AG09319 (cell line): ENCODE results near the gene TIAM2.
"Not testable (repeated sequence)": the region's sequence is repeated elsewhere in the genome, so short reads cannot be mapped to it uniquely, and the experiment has no call there.

ENCODE experiments used
- DNase-seq: peaks from one replicate; pipeline ENCODE4 v3.0.0-alpha.2; 2010; ENCODE audit warnings: low read depth; ENCODE audit errors: extremely low read depth
- TF ChIP-seq, protein P1 (sequence below): IDR thresholded peaks from 2 replicates; pipeline ENCODE4 v1.5.1; 2011; ENCODE audit warnings: low read depth, mild to moderate bottlenecking, inconsistent platforms, low read length, moderate library complexity

TIAM2 gene

DNA sequence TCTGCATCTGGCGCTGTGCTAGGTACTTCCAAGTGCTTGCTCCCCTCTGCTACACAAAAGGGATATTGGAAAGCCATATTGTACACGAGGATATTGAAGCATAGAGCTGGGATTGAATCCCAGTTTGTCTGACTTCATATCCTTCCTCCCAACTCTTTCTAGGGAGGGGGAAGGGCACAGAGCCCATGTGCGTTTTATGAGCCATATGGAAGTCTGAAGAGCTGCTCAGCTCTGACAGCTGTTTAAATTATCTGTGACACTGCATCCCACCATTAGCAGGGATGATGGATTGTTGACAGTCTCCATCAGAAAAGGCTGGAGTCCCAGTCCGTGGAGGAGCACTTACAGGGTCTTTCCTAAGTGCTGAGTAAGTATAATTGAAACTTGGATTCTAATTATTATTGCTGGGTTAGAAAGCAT, 18.4 kb downstream of the TIAM2 start:
- no peak for DNase-seq
- TF ChIP-seq, protein P1, sequence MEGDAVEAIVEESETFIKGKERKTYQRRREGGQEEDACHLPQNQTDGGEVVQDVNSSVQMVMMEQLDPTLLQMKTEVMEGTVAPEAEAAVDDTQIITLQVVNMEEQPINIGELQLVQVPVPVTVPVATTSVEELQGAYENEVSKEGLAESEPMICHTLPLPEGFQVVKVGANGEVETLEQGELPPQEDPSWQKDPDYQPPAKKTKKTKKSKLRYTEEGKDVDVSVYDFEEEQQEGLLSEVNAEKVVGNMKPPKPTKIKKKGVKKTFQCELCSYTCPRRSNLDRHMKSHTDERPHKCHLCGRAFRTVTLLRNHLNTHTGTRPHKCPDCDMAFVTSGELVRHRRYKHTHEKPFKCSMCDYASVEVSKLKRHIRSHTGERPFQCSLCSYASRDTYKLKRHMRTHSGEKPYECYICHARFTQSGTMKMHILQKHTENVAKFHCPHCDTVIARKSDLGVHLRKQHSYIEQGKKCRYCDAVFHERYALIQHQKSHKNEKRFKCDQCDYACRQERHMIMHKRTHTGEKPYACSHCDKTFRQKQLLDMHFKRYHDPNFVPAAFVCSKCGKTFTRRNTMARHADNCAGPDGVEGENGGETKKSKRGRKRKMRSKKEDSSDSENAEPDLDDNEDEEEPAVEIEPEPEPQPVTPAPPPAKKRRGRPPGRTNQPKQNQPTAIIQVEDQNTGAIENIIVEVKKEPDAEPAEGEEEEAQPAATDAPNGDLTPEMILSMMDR: no peak

DNA sequence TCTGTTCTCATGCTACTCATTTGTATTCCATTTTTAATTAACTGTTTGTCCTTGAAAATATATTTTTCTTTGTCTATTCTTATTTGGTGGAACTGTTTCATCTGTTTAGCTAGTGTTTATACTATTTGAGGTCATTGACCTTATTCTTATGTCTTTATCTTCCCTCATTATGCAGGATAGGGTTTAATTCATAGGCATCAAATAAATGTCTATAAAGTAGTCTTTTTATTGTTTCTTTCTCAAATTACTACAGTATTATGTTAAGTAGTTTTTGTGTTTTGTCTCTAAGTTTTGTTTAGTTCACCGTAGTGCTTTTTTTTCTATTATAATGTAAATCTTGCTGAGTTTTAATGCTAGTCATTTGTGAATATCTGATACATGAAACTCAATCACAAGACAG, 19.0 kb downstream of the TIAM2 start:
- TF ChIP-seq, protein P1: no peak
- DNase-seq: no peak

DNA sequence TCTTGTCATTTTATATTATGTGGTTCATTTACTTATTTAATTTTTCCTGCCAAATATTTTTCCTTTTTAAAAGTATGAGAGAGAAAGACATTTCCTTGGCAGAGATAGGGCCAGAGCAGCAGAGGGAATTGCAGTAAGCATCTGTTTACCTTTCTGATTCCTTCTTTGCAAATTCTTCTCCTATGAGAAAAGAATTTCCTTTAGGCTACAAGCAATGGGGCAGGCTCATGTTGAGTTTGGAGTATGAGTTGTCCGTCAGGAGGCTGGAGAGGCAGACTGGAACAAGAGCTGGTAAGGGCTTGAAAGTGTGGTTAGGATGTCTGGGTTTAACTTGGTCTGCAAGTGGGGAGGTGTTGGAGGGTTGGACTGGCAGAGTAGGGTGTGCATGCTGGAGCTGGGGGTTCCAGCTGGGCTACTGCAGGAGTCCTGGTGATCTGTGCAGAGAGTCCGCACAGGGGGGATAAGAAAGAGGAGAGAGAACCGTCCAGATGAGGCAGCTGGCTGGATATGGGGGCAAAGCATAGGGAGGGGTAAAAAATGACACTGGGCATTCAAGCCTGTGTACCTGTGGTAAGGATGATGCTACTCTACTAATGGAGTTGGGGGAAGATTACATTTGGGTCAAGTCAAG, 19.7 kb downstream of the TIAM2 start:
- DNase-seq: peak; percentile 75

DNA sequence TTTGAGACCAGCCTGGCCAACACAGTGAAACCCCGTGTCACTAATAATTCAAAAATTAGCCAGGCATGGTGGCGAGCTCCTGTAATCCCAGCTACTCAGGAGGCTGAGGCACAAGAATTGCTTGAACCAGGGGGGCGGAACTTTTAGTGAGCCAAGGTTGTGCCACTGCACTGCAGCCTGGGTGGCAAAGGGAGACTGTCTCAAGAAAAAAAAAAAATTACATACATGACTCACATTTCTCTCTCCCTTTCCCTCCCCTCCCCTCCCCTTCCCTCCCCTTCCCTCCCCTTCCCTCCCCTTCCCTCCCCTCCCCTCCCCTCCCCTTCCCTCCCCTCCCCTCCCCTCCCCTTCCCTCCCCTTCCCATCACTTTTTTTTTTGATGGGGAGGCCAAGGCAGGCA, 23.3 kb downstream of the TIAM2 start:
- DNase-seq: not testable (repeated sequence)

More for the DNA sequence above, 19.7 kb downstream of the TIAM2 start:
- TF ChIP-seq, protein P1: no peak

DNA sequence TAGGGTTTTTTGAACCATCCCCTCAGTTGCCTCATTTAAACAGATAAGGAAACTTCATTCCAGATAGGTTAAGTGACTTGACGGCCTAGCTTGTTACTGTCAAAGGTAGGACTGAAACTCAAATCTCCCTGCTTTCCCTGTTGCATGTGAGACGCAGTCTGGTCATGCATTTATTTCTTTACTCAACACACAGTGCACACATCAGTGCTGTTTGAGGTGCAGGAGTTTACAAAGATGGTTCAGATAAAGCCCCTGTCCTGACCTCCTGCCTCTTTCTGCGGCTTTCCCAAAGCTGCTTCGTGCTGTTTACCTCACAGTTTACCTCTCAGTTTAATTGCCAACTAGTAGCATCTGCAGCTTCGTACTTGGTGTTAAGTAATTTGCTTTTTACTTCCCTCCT, 26.6 kb downstream of the TIAM2 start:
- TF ChIP-seq, protein P1: no peak
- DNase-seq: no peak

DNA sequence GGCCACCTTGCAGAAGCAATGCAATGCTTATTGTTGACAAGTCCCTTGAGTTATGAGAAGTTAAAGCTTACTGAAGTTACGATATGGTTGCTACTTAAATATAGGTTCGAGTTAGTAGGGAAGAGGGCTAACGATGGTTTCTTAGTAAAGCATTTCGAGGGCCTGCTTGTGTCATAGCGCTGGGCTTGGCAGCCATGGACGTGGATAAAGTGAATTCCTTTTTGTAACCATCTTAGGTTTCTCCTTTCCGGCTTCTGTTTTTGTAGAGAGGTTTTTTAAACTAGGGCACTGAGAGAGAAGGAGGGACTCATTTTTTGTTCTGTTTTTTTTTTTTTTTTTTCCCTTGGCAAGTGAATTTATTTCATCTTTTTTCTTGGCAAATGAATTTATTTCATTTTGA, 27.6 kb downstream of the TIAM2 start:
- no peak for DNase-seq
- TF ChIP-seq, protein P1: no peak

DNA sequence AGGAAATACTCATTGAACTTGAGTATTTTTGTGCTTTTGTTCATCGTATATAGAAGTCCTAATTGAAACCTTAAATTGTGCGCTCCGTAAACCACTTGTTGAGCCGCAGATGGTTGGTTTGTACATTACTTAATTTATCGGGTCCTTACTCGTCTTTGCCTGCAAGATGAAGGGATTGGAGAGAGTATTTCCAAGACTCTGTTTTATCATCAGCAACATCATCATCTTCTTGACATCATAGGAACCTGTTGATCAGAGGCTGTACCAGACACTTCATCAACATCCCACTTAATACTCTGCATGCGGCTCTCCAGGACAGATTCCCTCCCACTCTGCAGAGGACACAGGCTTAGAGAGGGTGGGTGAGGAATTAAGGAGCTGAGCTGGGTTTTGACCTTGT, 28.6 kb downstream of the TIAM2 start:
- no peak for DNase-seq
- TF ChIP-seq, protein P1: no peak

DNA sequence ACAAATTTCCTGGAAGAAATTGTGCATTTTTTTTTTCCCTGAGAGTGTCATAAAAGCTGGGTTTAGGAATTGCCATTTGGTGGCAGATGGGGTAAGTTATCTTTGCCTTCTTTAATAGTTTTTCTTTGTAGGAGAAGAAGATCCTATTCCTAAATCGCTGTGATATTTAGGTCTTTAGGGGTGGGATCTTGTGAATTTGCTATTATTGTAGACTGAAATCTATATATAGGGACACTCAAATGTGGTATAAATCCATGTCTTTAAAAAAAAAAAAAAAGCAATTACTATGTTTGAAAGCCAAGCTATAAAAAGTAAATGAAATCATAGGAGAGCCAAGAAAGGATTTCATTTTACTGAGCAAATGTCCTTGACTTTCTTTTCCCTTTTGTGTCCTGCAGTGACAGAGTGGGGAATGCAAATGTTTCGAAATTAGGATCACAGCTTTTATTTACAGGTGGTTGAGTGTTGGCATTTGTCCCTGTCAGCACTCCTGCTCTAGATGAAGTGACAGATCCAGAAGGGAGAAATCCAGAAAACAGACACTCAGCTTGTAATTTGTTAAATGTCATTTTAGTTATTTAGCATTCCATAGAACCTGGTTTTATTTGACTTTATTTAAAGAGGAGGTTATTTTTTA, 29.4 kb downstream of the TIAM2 start:
- no peak for DNase-seq
- TF ChIP-seq, protein P1: no peak
